Smooth muscle cell (in vitro differentiated cells): ENCODE data around the gene TBX10. TPM values are rescaled to one million over a fixed set of nuclear protein-coding genes. Genes with fewer than 3 reads are reported as not detected.
"Not testable (repeated sequence)": the region's sequence is repeated elsewhere in the genome, so short reads cannot be mapped to it uniquely, and the experiment has no call there.

Source experiments
- DNase-seq: peaks from one replicate; lab custom pipeline; 2025; ENCODE audit not compliant: unreplicated experiment; lab: John Stamatoyannopoulos, UW
- H2AFZ ChIP-seq: fragments of 200-600 bp; sonication (generic); 2 replicates; pipeline ENCODE4 v1.6.0; 2016; ENCODE audit warnings: antibody characterized with exemption, low read depth, mild to moderate bottlenecking
- H3F3A ChIP-seq: fragments of 200-600 bp; sonication (generic); 2 replicates; pipeline ENCODE4 v1.6.0; 2017; ENCODE audit warnings: antibody characterized with exemption, low read depth
- H3K27ac ChIP-seq: fragments of 200-600 bp; sonication (generic); 2 replicates; pipeline ENCODE4 v1.5.1; 2016; ENCODE audit warnings: low read depth, mild to moderate bottlenecking
- H3K27me3 ChIP-seq: fragments of 200-600 bp; sonication (generic); 2 replicates; pipeline ENCODE4 v1.6.1; 2016; ENCODE audit warnings: low read depth, mild to moderate bottlenecking
- H3K36me3 ChIP-seq: fragments of 200-600 bp; sonication (generic); 2 replicates; pipeline ENCODE4 v1.5.1; 2016; ENCODE audit warnings: low read depth
- H3K4me1 ChIP-seq: fragments of 200-600 bp; sonication (generic); 2 replicates; pipeline ENCODE4 v1.5.1; 2016; ENCODE audit warnings: low read depth
- H3K4me2 ChIP-seq: fragments of 200-600 bp; sonication (generic); 2 replicates; pipeline ENCODE4 v1.6.0; 2016; ENCODE audit warnings: mild to moderate bottlenecking
- H3K4me3 ChIP-seq: fragments of 200-600 bp; sonication (generic); 2 replicates; pipeline ENCODE4 v1.5.1; 2016; ENCODE audit warnings: mild to moderate bottlenecking
- H3K79me2 ChIP-seq: fragments of 200-600 bp; sonication (generic); 2 replicates; pipeline ENCODE4 v1.6.0; 2016; ENCODE audit warnings: low read depth, mild to moderate bottlenecking
- H3K9ac ChIP-seq: fragments of 200-600 bp; sonication (generic); 2 replicates; pipeline ENCODE4 v1.6.0; 2016; ENCODE audit warnings: low read depth
- H3K9me3 ChIP-seq: fragments of 200-600 bp; sonication (generic); replicated peaks from 2 replicates; pipeline ENCODE4 v1.5.1; 2016; ENCODE audit warnings: low read depth
- H4K20me1 ChIP-seq: fragments of 200-600 bp; sonication (generic); 2 replicates; pipeline ENCODE4 v1.6.0; 2016; ENCODE audit warnings: low read depth
- CTCF ChIP-seq: fragments of 200-600 bp; sonication (generic); IDR thresholded peaks from 2 replicates; pipeline ENCODE4 v1.5.1; 2017; ENCODE audit warnings: borderline replicate concordance, mild to moderate bottlenecking, antibody characterized with exemption; ENCODE audit not compliant: insufficient read depth, poor library complexity, severe bottlenecking
- WGBS: methylation state at CpG from one replicate; pipeline ENCODE4 v1.1.7; 2016; ENCODE audit warnings: low lambda C conversion rate; 5-methylcytosine and 5-hydroxymethylcytosine counted together
- polyA plus RNA-seq: library from polyadenylated mRNA; unstranded; fragments of >200 nt; fragmentation: Nextera tagmentation; extraction: Ambion mirVana; gene quantifications from 2 replicates; pipeline ENCODE4 v1.2.1, GENCODE V29; 2016
- total RNA-seq: library from RNA; depleted of rRNA; stranded (reverse); fragments of >200 nt; gene quantifications from 2 replicates; pipeline ENCODE4 v1.2.3, GENCODE V29; 2014

TBX10 gene
- total and polyA plus RNA-seq, 2 experiments from 2014 or later = not detected

DNA sequence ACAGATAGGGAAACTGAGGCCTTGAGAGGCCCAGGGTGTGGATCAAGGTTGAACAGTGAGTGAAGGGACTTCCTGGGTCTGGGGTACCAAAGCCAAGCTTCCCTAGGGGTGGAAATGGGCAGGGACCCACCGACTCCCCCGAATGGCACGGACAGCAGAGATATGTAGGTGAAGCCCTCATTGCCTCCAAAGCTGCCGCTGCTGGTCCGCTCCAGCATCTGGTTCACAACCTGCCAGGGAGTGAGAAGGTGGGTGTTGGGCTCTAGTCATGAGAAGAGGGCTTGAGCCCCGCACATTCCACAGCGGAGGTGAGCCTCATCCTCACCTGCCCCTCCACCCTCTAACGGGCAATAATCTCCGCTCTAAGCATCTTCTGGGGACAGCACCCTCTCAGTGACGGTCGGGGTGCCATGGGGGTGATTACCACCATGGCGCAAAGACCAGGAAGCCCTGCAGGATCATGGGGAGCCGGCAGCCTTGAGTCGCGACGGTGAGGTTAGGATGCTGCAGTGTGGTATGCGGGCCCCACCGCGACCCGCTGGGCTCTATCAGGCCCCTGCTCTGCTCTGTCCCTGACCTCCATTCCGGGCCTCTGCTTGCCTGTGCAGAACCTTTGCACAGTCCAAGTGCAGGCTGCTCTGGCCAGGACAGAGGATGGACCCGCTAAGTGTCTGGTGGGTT, 24.1 kb upstream of the TBX10 start:
- H3K27me3 ChIP-seq = no peaks in the 10 kb centered on the region
- H2AFZ ChIP-seq = no peak overlapping the region
- no peaks in the 10 kb centered on the region for H3K36me3 ChIP-seq
- H4K20me1 ChIP-seq = no peaks in the 10 kb centered on the region
- H3K79me2 ChIP-seq = no peaks in the 10 kb centered on the region
- TF ChIP-seq CTCF = no peak
- 96% methylated on average over 22 of the region's 22 CpGs for WGBS
- no peaks in the 10 kb centered on the region for H3K9me3 ChIP-seq
- H3F3A ChIP-seq = no peaks in the 10 kb centered on the region
- H3K4me3 ChIP-seq = no peak overlapping the region
- H3K4me2 ChIP-seq = no peak overlapping the region
- H3K27ac ChIP-seq = no peak overlapping the region
- H3K4me1 ChIP-seq = no peaks in the 10 kb centered on the region
- no peak for DNase-seq
- H3K9ac ChIP-seq = no peak overlapping the region

GRCh38 chr11:67662835-67663531, 23.4 kb upstream of the TBX10 start:
- no peak for DNase-seq
- H4K20me1 ChIP-seq = no peaks in the 10 kb centered on the region
- H3K4me2 ChIP-seq = no peak overlapping the region
- H3K79me2 ChIP-seq = no peaks in the 10 kb centered on the region
- no peak overlapping the region for H3K4me3 ChIP-seq
- 93% methylated on average over 17 of the region's 19 CpGs for WGBS
- no peak for TF ChIP-seq CTCF
- no peaks in the 10 kb centered on the region for H3K9me3 ChIP-seq
- no peaks in the 10 kb centered on the region for H3F3A ChIP-seq
- no peaks in the 10 kb centered on the region for H3K4me1 ChIP-seq
- no peak overlapping the region for H3K9ac ChIP-seq
- no peaks in the 10 kb centered on the region for H3K27me3 ChIP-seq
- no peaks in the 10 kb centered on the region for H3K36me3 ChIP-seq
- no peak overlapping the region for H2AFZ ChIP-seq
- no peak overlapping the region for H3K27ac ChIP-seq

GRCh38 chr11:67662142-67662834, 22.7 kb upstream of the TBX10 start:
- Histone ChIP-seq H3K79me2 (no peaks in the 10 kb centered on the region), H3K27me3 (no peaks in the 10 kb centered on the region), H3K27ac (no peak overlapping the region), H3K4me2 (no peak overlapping the region), H2AFZ (no peak overlapping the region), H3K4me1 (no peaks in the 10 kb centered on the region), H3K36me3 (no peaks in the 10 kb centered on the region), H3F3A (no peaks in the 10 kb centered on the region), H3K4me3 (no peak overlapping the region), H3K9ac (no peak overlapping the region), H4K20me1 (no peaks in the 10 kb centered on the region), H3K9me3 (no peaks in the 10 kb centered on the region)
- no peak for DNase-seq
- 93% methylated on average over 12 of the region's 12 CpGs for WGBS
- TF ChIP-seq CTCF = no peak

DNA sequence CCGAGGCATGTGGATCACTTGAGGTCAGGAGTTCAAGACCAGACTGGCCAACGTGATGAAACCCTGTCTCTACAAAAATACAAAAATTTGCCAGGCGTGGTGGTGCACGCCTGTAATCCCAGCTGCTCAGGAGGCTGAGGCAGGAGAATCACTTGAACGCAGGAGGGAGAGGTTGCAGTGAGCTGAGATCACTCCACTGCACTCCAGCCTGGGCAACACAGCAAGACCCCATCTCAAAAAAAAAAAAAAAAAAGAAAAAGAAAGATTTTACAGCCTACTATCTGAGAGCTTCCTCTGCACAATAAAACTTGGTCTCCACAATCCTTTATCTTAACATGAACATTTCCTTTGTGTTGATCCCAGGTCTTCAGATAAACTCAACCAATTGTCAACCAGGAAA, 21.2 kb upstream of the TBX10 start:
- H3K36me3 ChIP-seq, H3K27ac ChIP-seq, H3K27me3 ChIP-seq, DNase-seq, H3K4me2 ChIP-seq, H3K9me3 ChIP-seq, H3K4me1 ChIP-seq, H3K79me2 ChIP-seq, H3K9ac ChIP-seq, H3K4me3 ChIP-seq, H4K20me1 ChIP-seq, H2AFZ ChIP-seq, H3F3A ChIP-seq: not testable (repeated sequence)
- WGBS = 83% methylated on average over 5 of the region's 5 CpGs
